HG03045 (cell line): ENCODE data around the gene ZNF69.

Source experiments
- ATAC-seq: cut with Tn5 transposase; IDR thresholded peaks from one replicate; pipeline ENCODE4 v1.9.1; 2021; ENCODE audit warnings: mild to moderate bottlenecking, moderate library complexity; ENCODE audit not compliant: unreplicated experiment

ZNF69 gene

DNA sequence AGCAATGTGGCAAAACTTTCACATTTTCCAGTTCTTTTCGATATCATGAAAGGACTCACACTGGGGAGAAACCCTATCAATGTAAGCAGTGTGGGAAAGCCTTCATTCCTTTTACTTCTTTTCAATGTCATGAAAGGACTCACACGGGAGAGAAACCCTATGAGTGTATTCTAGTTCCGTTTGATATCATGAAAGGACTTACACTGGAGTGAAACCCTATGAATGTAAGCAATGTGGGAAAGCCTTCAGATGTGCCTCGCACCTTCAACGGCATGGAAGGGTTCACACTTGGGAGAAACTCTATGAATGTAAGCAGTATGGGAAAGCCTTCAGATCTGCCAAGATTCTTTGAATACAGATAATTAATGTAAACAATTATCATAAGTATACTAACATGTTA lies 62.7 kb downstream of the ZNF69 start:
- no peak for ATAC-seq
